ENCODE data around the gene SLC7A9.
"Not testable (repeated sequence)": the region's sequence is repeated elsewhere in the genome, so short reads cannot be mapped to it uniquely, and the experiment has no call there.

DNA sequence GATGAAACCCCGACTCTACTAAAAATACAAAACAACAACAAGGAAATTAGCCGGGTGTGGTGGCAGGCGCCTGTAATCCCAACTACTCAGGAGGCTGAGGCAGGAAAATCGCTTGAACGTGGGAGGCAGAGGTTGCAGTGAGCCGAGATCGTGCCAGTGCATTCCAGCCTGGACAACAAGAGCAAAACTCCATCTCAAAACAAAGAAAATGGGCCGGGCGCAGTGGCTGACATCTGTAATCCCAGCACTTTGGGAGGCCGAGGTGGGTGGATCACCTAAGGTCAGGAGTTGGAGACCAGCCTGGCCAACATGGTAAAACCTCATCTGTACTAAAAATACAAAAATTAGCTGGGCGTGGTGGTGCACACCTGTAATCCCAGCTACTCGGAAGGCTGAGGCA, 37.5 kb downstream of the SLC7A9 start:
- not testable (repeated sequence) for TF ChIP-seq POLR2AphosphoS5, POLR2A (IDR thresholded peaks at IDR 0.05)
- TF ChIP-seq, protein P1, sequence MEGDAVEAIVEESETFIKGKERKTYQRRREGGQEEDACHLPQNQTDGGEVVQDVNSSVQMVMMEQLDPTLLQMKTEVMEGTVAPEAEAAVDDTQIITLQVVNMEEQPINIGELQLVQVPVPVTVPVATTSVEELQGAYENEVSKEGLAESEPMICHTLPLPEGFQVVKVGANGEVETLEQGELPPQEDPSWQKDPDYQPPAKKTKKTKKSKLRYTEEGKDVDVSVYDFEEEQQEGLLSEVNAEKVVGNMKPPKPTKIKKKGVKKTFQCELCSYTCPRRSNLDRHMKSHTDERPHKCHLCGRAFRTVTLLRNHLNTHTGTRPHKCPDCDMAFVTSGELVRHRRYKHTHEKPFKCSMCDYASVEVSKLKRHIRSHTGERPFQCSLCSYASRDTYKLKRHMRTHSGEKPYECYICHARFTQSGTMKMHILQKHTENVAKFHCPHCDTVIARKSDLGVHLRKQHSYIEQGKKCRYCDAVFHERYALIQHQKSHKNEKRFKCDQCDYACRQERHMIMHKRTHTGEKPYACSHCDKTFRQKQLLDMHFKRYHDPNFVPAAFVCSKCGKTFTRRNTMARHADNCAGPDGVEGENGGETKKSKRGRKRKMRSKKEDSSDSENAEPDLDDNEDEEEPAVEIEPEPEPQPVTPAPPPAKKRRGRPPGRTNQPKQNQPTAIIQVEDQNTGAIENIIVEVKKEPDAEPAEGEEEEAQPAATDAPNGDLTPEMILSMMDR (IDR thresholded peaks at IDR 0.05): not testable (repeated sequence)

Data from gastroesophageal sphincter (tissue), 3 donors.